HG03025 (cell line): Measurements from ENCODE around the gene CENPM.

Source experiments
- ATAC-seq: cut with Tn5 transposase; IDR thresholded peaks from one replicate; pipeline ENCODE4 v1.9.1; 2021; ENCODE audit warnings: mild to moderate bottlenecking, moderate library complexity; ENCODE audit not compliant: unreplicated experiment, low FRiP score

Gene CENPM

GRCh38 chr22:41915035-41915785, 31.7 kb downstream of the CENPM start, which contains the start of gene SHISA8:
TSS of gene SHISA8 (minus strand) at chr22:41915074. CDS start at chr22:41914667, 407 bp downstream.
- no peak for ATAC-seq

GRCh38 chr22:41914611-41915034, 32.3 kb downstream of the CENPM start:
- ATAC-seq: no peak

GRCh38 chr22:41913842-41914534, 33.0 kb downstream of the CENPM start:
- no peak for ATAC-seq

GRCh38 chr22:41913040-41913719, 33.8 kb downstream of the CENPM start:
- ATAC-seq: no peak

- ATAC-seq: no peak
These were observed 34.5 kb downstream of the CENPM start for GRCh38 chr22:41912338-41913039.

- no peak for ATAC-seq
These were observed 35.8 kb downstream of the CENPM start for GRCh38 chr22:41911001-41911611.

- ATAC-seq: no peak
These were observed 36.6 kb downstream of the CENPM start for GRCh38 chr22:41910050-41911000.

- ATAC-seq: no peak
These were observed 37.5 kb downstream of the CENPM start for GRCh38 chr22:41909310-41910049.

GRCh38 chr22:41908411-41909309, 38.3 kb downstream of the CENPM start:
- ATAC-seq: no peak

GRCh38 chr22:41907436-41908401, 39.2 kb downstream of the CENPM start:
- no peak for ATAC-seq

- no peak for ATAC-seq
These were observed 40.1 kb downstream of the CENPM start for GRCh38 chr22:41906822-41907221.

GRCh38 chr22:41905411-41906202, 41.3 kb downstream of the CENPM start:
- ATAC-seq: no peak

- ATAC-seq: no peak
These were observed 42.2 kb downstream of the CENPM start for GRCh38 chr22:41904450-41905410.

- ATAC-seq: no peak
These were observed 44.0 kb downstream of the CENPM start for GRCh38 chr22:41902932-41903421.
